KMS-11 (cell line): ENCODE measurements around the gene ITGB4.

Experiments
- H2AFZ ChIP-seq: fragments of 200-600 bp; sonication (generic); 2 replicates; pipeline ENCODE4 v1.6.1; 2016; ENCODE audit warnings: antibody characterized with exemption, mixed run types, low read depth
- H3K27ac ChIP-seq: fragments of 200-600 bp; sonication (generic); 2 replicates; pipeline ENCODE4 v1.6.1; 2016; ENCODE audit warnings: mild to moderate bottlenecking, mixed run types
- H3K27me3 ChIP-seq: fragments of 200-600 bp; sonication (generic); 2 replicates; pipeline ENCODE4 v1.6.1; 2017; ENCODE audit warnings: mild to moderate bottlenecking, low read depth, mixed run types, moderate library complexity; ENCODE audit not compliant: insufficient read depth
- H3K36me3 ChIP-seq: fragments of 200-600 bp; sonication (generic); 2 replicates; pipeline ENCODE4 v1.6.1; 2017; ENCODE audit warnings: mild to moderate bottlenecking, mixed run types; ENCODE audit not compliant: insufficient read depth
- H3K4me1 ChIP-seq: fragments of 200-600 bp; sonication (generic); 2 replicates; pipeline ENCODE4 v1.6.1; 2016; ENCODE audit warnings: mild to moderate bottlenecking, low read depth, mixed run types; ENCODE audit not compliant: poor library complexity, severe bottlenecking
- H3K4me2 ChIP-seq: fragments of 200-600 bp; sonication (generic); 2 replicates; pipeline ENCODE4 v1.7.0; 2016; ENCODE audit warnings: mild to moderate bottlenecking, mixed run types
- H3K4me3 ChIP-seq: fragments of 200-600 bp; sonication (generic); IDR thresholded peaks from 2 replicates; pipeline ENCODE4 v1.6.1; 2017; ENCODE audit warnings: low read depth, low read length, mixed read lengths; ENCODE audit not compliant: insufficient read depth
- H3K79me2 ChIP-seq: fragments of 200-600 bp; sonication (generic); 2 replicates; pipeline ENCODE4 v1.6.1; 2016; ENCODE audit warnings: low read depth, mixed run types; ENCODE audit not compliant: insufficient read depth
- H3K9ac ChIP-seq: fragments of 200-600 bp; sonication (generic); 2 replicates; pipeline ENCODE4 v1.6.1; 2016; ENCODE audit warnings: mild to moderate bottlenecking, mixed run types
- H4K20me1 ChIP-seq: fragments of 200-600 bp; sonication (generic); 2 replicates; pipeline ENCODE4 v1.6.1; 2016; ENCODE audit warnings: mild to moderate bottlenecking, mixed run types; ENCODE audit not compliant: insufficient read depth
- TF ChIP-seq, protein P1 (sequence below): fragments of 200-600 bp; sonication (generic); conservative IDR thresholded peaks from 2 replicates; pipeline ENCODE4 v1.6.1; 2017; ENCODE audit warnings: low read depth, mild to moderate bottlenecking, antibody characterized with exemption, low read length, moderate library complexity, mixed read lengths

The ITGB4 gene

DNA sequence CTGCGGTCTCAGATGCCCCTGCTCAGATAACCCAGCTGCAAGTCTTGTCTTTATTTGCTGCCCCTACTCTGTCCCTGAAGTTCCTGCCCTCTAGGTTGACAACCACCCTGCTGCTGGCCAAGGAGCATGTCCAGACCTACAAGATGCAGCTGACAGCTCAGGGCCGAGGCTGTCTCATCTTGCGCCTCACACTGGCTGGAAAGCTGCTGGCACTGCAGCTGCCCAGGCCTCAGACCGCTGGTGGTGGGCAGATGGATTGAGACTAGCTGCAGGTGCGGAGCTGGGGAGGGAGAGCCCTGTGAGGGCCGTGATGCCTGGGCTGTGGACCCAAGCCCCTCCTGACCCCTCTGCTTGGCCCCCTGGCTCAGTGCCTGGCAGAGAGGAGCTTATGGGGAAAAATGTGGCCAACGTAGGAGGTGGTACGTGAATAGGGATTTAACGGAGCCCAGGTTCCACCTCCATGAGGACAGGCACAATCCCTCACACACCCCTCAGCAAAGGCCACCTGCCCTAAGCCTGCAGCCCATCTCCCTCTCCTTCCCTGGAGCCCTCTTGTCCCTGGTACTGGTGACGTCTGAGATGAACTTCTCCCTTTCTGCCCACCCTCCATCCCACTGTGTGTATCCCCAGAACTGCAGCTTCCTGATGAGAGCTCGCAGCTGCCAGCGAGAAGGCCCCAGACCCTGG lies 52.0 kb downstream of the ITGB4 start:
- Histone ChIP-seq H3K4me2 (no peak overlapping the region), H3K9ac (no peak overlapping the region), H4K20me1 (peaks cover 12% of the 10 kb centered on the region), H3K27ac (no peak overlapping the region), H2AFZ (no peak overlapping the region), H3K4me1 (peaks cover 20% of the 10 kb centered on the region), H3K79me2 (peaks cover 7% of the 10 kb centered on the region), H3K4me3 (no peak overlapping the region), H3K36me3 (peaks cover 3% of the 10 kb centered on the region; the same call in 1 of the 2 replicates), H3K27me3 (no peaks in the 10 kb centered on the region)
- TF ChIP-seq, protein P1, sequence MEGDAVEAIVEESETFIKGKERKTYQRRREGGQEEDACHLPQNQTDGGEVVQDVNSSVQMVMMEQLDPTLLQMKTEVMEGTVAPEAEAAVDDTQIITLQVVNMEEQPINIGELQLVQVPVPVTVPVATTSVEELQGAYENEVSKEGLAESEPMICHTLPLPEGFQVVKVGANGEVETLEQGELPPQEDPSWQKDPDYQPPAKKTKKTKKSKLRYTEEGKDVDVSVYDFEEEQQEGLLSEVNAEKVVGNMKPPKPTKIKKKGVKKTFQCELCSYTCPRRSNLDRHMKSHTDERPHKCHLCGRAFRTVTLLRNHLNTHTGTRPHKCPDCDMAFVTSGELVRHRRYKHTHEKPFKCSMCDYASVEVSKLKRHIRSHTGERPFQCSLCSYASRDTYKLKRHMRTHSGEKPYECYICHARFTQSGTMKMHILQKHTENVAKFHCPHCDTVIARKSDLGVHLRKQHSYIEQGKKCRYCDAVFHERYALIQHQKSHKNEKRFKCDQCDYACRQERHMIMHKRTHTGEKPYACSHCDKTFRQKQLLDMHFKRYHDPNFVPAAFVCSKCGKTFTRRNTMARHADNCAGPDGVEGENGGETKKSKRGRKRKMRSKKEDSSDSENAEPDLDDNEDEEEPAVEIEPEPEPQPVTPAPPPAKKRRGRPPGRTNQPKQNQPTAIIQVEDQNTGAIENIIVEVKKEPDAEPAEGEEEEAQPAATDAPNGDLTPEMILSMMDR = no peak

GRCh38 chr17:75773808-75774470 lies 52.7 kb downstream of the ITGB4 start:
- H3K79me2 ChIP-seq = peaks cover 14% of the 10 kb centered on the region
- H2AFZ ChIP-seq = no peak overlapping the region
- TF ChIP-seq, protein P1 = no peak
- no peak overlapping the region for H3K27ac ChIP-seq
- no peaks in the 10 kb centered on the region for H3K27me3 ChIP-seq
- H4K20me1 ChIP-seq = peaks cover 17% of the 10 kb centered on the region
- H3K4me2 ChIP-seq = no peak overlapping the region
- peaks cover 23% of the 10 kb centered on the region for H3K4me1 ChIP-seq
- no peak overlapping the region for H3K9ac ChIP-seq
- peaks cover 8% of the 10 kb centered on the region; the same call in 1 of the 2 replicates for H3K36me3 ChIP-seq
- H3K4me3 ChIP-seq = no peak overlapping the region

- peaks cover 23% of the 10 kb centered on the region for H3K4me1 ChIP-seq
- H3K4me3 ChIP-seq = no peak overlapping the region
- H2AFZ ChIP-seq = no peak overlapping the region
- TF ChIP-seq, protein P1 = no peak
- no peak overlapping the region for H3K9ac ChIP-seq
- H4K20me1 ChIP-seq = peaks cover 17% of the 10 kb centered on the region
- H3K4me2 ChIP-seq = no peak overlapping the region
- H3K36me3 ChIP-seq = peaks cover 8% of the 10 kb centered on the region; the same call in 1 of the 2 replicates
- no peak overlapping the region for H3K27ac ChIP-seq
- peaks cover 20% of the 10 kb centered on the region for H3K79me2 ChIP-seq
- no peaks in the 10 kb centered on the region for H3K27me3 ChIP-seq
These were observed 53.3 kb downstream of the ITGB4 start for GRCh38 chr17:75774471-75774990.

DNA sequence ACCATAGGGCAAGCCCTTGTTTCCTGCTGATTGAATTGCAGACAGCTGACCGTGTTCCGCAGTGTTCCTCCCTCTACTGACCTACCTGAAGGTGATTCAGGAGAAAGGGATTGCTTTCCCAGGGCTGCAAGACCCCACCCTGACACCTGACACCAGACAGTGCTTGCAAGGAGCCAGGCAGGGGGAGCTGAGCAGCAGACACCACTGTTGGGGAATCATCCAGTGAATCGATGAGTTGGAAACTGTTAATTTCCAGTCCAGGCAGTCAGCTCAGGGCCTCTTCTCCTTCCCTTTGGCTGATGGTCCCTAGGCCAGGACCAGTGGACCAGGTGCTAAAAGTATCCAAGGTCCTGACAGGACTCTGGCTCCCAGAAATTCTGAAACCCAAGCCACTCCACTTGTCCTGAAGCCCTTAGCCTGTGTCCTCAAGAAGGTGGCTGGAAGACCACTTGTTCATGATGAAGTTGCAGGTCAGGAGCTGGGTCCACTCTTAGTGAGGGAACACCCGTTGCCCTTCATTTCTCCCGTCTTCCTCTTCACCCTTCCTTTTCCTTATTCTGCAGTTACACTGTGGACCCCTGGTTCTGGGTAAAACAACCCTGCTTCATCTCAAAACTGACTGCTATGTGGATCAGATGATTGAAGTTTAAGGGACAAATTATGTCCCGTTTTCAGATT lies 53.9 kb downstream of the ITGB4 start:
- Histone ChIP-seq H3K4me1 (peaks cover 25% of the 10 kb centered on the region), H3K27ac (no peak overlapping the region)

More for the DNA sequence above, 53.9 kb downstream of the ITGB4 start:
- H3K4me2 ChIP-seq = no peak overlapping the region
- no peaks in the 10 kb centered on the region for H3K27me3 ChIP-seq
- peaks cover 8% of the 10 kb centered on the region; the same call in 1 of the 2 replicates for H3K36me3 ChIP-seq
- TF ChIP-seq, protein P1 = no peak
- peaks cover 17% of the 10 kb centered on the region for H4K20me1 ChIP-seq
- no peak overlapping the region for H2AFZ ChIP-seq
- H3K9ac ChIP-seq = no peak overlapping the region
- no peak overlapping the region for H3K4me3 ChIP-seq
- H3K79me2 ChIP-seq = peaks cover 20% of the 10 kb centered on the region
